ENCODE results near the gene RNF130. TPM values are rescaled to one million over a fixed set of nuclear protein-coding genes. Genes with fewer than 3 reads are reported as not detected.

The RNF130 gene
- total RNA-seq, 1 donor from 2014 or later, result 103 TPM

GRCh38 chr5:179930788-179931473 is 140.6 kb downstream of the RNF130 start:
- no peak for DNase-seq (ENCODE audit: extremely low spot score in 2 of 2)

GRCh38 chr5:179927824-179928223 is 143.7 kb downstream of the RNF130 start:
- Histone ChIP-seq H3K27me3 (no peaks in the 10 kb centered on the region), H3K27ac (no peak overlapping the region), H3K4me1 (no peaks in the 10 kb centered on the region), H3K4me3 (no peak overlapping the region), H3K36me3 (no peaks in the 10 kb centered on the region), H3K9me3 (no peaks in the 10 kb centered on the region)
- intact Hi-C loops (cut with DNase I), result no loop called here
- DNase-seq (ENCODE audit: extremely low spot score in 2 of 2), result no peak
- no peak for TF ChIP-seq POLR2A (IDR thresholded peaks at IDR 0.05)

More at GRCh38 chr5:179930788-179931473, 140.6 kb downstream of the RNF130 start:
- intact Hi-C loops (cut with DNase I), result no loop called here
- Histone ChIP-seq H3K27me3 (no peaks in the 10 kb centered on the region), H3K36me3 (no peaks in the 10 kb centered on the region), H3K4me1 (no peaks in the 10 kb centered on the region), H3K27ac (no peak overlapping the region), H3K9me3 (no peaks in the 10 kb centered on the region), H3K4me3 (no peak overlapping the region)
- no peak for TF ChIP-seq POLR2A (IDR thresholded peaks at IDR 0.05)
- TF ChIP-seq CTCF (IDR thresholded peaks at IDR 0.05), result no peak
- TF ChIP-seq POLR2AphosphoS5 (IDR thresholded peaks at IDR 0.05; ENCODE audit: insufficient read depth in 1 of 2, low read depth in 1 of 2), result no peak

DNA sequence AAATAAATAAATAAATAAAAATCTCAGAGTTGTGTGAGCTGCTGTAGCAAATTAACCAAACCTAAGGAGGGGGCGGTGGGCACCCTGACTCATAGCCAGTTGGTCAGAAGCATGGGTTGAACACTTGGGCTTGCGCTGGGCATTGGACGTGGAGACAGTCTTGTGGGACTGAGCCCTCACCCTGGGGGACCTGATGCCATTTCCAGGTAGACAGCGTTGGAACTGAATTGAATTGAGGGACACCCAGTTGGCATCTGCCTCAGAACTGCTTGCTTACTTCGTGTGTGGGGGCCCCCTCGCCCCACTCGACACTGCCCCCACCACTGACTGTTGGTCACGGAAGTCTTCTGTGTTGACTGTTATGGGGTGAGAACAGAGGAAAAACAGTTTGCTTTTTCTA is 144.9 kb downstream of the RNF130 start:
- H3K4me3 ChIP-seq, result no peak overlapping the region
- H3K9me3 ChIP-seq, result no peaks in the 10 kb centered on the region
- H3K27me3 ChIP-seq, result no peaks in the 10 kb centered on the region
- TF ChIP-seq POLR2AphosphoS5 (IDR thresholded peaks at IDR 0.05; ENCODE audit: insufficient read depth in 1 of 2, low read depth in 1 of 2) (no peak), POLR2A (IDR thresholded peaks at IDR 0.05) (no peak), CTCF (IDR thresholded peaks at IDR 0.05) (no peak)
- no peaks in the 10 kb centered on the region for H3K36me3 ChIP-seq
- DNase-seq (ENCODE audit: extremely low spot score in 2 of 2), result no peak
- intact Hi-C loops (cut with DNase I), result no loop called here
- H3K4me1 ChIP-seq, result no peaks in the 10 kb centered on the region
- no peak overlapping the region for H3K27ac ChIP-seq

DNA sequence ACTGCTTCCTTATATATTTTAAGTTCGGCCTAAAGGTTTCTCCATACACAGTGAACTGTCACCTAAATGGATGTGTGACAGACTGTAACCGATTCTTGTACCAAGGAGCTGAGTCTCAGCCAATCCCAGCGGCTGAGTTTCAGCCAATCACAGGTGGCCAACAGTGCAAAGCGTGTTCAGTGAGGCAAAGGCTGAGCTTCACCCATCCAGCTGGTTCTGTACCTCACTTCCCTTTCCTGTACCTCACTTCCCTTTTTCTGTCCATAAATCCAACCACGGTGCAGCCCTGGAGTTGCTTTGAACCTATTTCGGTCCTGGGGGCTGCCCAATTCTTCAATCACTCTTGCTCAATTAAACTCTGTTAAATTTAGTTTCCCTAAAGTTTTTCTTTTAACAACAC is 148.1 kb downstream of the RNF130 start:
- Histone ChIP-seq H3K36me3 (no peaks in the 10 kb centered on the region), H3K27me3 (no peaks in the 10 kb centered on the region), H3K9me3 (no peaks in the 10 kb centered on the region), H3K4me1 (no peaks in the 10 kb centered on the region), H3K4me3 (no peak overlapping the region), H3K27ac (no peak overlapping the region)
- no peak for DNase-seq (ENCODE audit: extremely low spot score in 2 of 2)
- intact Hi-C loops (cut with DNase I), result no loop called here
- TF ChIP-seq POLR2AphosphoS5 (IDR thresholded peaks at IDR 0.05; ENCODE audit: insufficient read depth in 1 of 2, low read depth in 1 of 2), result no peak
- no peak for TF ChIP-seq POLR2A (IDR thresholded peaks at IDR 0.05)
- no peak for TF ChIP-seq CTCF (IDR thresholded peaks at IDR 0.05)

- intact Hi-C loops (cut with DNase I), result no loop called here
- no peak for TF ChIP-seq POLR2AphosphoS5 (IDR thresholded peaks at IDR 0.05; ENCODE audit: insufficient read depth in 1 of 2, low read depth in 1 of 2)
- no peak for TF ChIP-seq POLR2A (IDR thresholded peaks at IDR 0.05)
- no peak for TF ChIP-seq CTCF (IDR thresholded peaks at IDR 0.05)
- no peak overlapping the region for H3K4me3 ChIP-seq
These were observed 151.4 kb downstream of the RNF130 start for GRCh38 chr5:179920175-179920574.

More at GRCh38 chr5:179920175-179920574, 151.4 kb downstream of the RNF130 start:
- no peaks in the 10 kb centered on the region for H3K9me3 ChIP-seq
- DNase-seq (ENCODE audit: extremely low spot score in 2 of 2), result no peak
- no peaks in the 10 kb centered on the region for H3K4me1 ChIP-seq
- H3K27ac ChIP-seq, result no peak overlapping the region
- no peaks in the 10 kb centered on the region for H3K27me3 ChIP-seq
- no peaks in the 10 kb centered on the region for H3K36me3 ChIP-seq

All from vagina (tissue), 2 donors.